GM18909 (cell line): Measurements from ENCODE around the gene ESYT2.

Experiments used
- ATAC-seq: cut with Tn5 transposase; IDR thresholded peaks from one replicate; pipeline ENCODE4 v1.9.1; 2021; ENCODE audit warnings: mild to moderate bottlenecking; ENCODE audit not compliant: unreplicated experiment, poor library complexity

Gene ESYT2

DNA sequence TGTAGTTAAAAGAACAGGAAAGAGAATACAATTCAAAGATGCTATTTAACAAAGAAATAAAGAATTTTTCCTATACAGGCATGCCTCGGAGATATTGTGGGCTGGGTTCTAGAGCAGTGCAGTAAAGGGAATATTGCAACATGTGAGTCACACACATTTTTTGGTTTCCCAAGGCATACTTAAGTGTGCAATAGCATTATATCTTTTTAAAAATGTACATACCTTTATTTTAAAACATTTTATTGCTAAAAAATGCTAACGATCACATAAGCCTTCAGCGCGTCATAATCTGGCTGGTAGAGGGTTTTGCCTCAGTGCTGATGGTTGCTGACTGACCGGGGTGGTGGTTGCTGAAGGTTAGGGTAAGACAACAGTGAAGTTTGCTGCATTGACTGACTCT, 54.4 kb downstream of the ESYT2 start:
- ATAC-seq = no peak

DNA sequence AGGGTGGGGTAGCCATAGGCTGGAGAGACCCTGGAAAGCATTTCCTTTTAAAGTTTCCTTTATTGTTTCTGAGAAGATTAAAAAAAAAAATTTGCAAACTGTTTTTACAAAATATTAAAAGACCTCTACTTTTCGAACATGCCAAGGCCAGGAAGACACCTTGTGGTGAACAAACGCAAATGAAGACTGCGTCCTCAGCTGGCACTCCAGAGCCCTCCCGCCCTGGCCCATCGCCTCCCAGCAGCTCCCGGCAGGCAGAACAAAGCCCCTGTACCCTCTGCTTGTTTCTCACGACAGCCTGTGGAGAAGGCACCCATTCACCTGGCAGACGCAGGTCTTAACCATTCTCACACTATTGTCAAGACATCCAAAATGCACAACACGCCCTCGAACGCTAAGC, 56.4 kb downstream of the ESYT2 start:
- ATAC-seq = no peak

DNA sequence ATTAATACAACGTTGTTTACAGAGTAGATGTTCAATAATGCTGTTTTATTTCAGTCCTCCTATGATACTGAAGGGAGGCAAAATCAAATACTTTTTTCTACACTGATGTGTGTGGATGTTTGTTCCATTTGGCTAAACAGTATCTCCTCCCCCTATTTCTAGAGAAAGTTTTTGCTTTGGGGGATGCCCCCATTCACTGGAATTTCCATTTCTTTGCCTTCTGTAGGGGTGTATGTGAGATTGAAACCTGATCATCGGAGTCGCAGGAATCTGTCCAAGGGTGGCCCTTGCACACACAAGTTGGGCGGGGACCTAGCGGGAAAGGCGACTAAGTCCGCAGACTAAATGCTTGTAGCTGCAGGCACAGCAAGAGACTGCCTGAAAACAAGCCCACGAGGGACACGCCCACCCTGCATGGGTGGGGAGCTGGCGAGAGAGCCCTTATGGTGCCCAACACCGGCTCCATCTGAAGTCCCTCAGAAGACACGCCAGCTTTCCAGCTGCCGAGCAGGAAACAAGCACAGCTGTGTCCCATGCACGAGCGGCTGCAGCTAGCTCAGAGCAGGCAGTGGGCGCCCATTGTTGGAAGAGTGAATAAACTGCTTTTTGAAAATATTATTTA, 58.0 kb downstream of the ESYT2 start:
- ATAC-seq = no peak

DNA sequence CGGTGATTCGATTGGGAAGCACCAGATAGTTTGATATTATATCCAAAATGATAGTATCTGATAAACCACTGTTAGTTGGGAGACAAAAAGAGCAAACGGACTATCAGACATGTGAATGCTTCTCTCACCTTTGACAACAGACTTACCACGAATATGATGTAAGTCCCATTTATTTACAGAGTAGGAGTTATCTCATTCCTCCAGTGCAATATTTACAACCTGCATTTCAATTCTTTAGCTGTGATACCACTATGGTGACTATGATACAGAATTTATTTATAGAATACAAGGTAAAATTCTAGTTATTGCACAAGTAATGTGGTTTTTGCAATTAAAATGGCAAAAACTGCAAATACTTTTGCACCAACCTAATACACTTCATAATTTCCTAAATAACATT, 61.6 kb downstream of the ESYT2 start:
- ATAC-seq = no peak

DNA sequence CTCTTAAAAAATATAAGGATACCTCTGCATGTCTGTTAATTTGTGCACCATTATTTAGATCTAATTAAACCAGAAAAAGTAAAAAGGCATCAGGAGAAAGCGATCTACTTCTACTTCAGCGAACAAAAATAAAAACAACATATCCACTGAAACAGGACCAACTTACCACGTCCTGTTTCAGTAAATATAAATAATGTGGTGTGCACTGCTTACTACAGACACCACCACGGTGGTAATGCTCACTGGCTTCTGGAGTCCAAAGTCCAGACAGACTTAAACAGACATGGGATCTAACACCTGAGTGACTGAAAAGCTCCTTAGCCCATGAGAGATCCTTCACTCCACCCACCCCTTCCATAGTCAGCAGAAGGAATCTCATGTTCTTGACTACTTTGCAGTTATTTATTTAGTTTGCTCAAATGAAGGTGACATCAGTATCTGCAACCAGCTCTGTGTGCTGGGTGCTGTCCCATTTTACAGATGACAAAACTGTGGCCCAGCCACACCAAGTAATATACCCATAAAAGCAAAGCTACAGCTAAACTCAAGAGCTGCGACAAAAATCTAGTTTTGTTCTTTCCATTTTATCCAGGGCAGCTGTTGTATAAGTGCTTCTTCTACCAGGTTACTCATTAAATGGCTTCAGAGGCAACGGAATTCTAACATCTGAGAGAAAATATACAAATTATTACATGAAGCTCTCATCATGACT, 62.6 kb downstream of the ESYT2 start:
- ATAC-seq = peak; percentile 79

DNA sequence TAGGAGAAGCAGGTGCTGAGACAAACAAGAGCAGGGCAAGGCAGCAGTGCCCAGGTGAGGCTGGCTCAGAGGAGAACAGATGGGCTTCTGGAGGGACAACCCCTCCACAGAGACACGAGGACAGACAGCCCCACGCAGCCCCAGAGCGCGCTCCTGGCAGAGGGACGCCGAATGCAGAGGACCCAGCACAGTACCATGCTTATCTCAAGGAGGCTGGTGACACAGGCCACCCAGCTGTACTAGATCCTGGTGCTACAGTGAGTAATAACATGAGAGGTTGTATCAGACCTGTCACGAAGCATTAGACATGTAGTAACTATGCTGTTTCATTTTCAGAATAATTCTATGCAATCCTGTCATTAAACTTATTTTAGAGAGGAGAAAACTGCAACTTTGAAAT, 64.3 kb downstream of the ESYT2 start:
- no peak for ATAC-seq

DNA sequence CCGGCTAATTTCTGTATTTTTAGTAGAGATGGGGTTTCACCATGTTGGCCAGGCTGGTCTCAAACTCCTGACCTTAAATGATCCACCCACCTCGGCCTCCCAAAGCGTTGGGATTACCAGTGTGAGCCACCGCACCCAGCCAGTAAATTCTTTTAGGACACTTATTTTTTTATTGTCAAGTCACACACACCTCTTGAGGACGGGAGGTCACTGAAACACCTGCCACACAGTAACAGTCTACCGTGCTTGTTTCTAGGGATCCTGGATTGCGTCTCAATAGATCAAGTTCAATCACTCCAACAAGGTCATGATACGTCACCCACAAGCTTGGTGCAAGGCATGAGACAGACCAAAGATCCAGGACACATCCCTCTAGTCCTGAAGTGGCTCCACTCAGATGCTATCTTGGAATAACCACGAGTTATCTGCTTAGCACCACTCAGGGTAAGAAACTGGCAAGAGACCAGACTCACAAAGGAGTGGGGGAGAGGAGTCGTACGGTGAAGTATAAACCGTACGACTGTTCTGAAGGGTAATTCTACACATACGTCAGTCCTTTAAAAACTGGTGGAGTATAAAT, 65.8 kb downstream of the ESYT2 start:
- no peak for ATAC-seq

DNA sequence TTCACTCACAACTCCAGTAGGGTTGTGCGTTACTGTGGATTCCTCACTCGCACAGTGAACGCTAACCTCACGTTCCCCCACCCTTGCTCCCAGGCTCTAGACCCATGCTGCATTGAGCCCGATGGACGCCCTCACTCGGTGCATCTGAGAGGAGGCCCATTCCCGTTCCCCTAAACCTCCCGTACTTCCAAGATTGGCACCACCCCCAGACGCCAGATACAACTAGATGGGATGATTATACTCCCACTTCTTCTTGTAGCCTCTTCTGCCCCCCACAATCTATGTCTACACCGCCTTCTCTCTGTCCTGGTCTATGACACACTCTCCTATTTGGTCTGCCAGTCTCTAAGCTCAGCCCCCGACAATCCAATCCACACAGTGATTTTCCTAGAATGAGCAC, 67.4 kb downstream of the ESYT2 start:
- no peak for ATAC-seq

DNA sequence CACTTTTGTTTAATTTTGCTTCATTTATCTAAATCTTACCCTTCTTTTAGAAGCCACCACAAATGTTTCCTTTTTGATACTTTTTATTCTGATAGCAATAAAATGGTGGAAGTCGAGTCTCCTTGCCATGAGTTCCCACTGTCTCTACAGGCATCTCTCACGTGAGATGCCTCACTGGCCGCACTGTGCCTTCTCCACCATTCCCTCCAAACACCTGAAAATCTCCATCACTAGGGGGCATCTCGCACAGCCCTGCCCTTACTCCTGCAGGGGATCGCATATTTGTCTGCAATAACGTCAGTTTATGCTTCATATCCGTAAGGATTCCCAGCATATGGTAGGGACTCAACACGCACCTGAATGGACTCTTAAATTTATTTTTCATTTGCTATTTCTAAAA, 68.4 kb downstream of the ESYT2 start:
- ATAC-seq = no peak

DNA sequence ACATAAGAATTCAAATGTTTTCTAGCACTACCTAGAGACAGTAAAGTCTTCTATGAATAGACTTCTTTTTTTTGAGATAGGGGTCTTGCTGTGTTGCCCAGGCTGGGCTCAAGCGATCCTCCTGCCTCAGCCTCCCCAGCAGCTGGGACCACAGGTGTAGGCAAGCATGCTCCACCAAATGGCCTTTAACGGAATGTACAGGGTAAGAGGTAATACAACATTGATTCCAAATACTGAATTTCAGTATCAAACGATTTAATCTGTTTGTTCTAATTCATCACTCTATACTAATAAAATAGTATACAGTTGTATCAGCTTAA, 68.9 kb downstream of the ESYT2 start:
- ATAC-seq = no peak

DNA sequence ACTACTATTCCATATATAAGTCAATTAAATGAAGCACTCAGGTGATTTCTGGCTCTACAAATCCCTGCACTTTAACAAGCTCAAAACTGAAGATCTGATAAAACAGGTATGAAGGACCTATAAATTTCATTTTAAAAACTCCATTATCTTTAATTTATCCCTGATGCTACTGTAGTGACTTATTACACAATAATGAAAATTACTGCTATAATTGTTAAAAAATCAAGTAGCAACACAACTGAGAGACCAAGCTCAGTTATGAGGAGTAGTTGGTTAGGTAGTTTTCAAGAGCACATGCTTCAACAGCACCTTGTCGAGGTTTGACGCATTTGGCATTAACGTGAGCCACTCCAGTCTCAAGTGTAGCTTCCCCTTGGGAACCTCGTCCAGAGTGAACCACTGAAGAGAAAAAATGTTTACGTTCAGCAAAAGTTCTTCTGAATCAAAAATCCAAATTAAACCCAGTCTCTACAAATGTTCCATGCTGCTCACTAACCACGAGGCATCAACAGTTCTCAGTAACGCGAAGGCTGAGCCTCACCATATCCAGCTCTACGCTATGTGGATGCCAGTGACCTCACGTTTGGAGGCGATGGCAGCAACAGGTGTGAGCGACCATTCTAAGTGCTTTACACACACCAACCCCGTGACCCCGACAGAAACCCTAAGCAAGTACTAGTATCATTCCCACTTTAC, 69.4 kb downstream of the ESYT2 start:
- ATAC-seq = no peak

DNA sequence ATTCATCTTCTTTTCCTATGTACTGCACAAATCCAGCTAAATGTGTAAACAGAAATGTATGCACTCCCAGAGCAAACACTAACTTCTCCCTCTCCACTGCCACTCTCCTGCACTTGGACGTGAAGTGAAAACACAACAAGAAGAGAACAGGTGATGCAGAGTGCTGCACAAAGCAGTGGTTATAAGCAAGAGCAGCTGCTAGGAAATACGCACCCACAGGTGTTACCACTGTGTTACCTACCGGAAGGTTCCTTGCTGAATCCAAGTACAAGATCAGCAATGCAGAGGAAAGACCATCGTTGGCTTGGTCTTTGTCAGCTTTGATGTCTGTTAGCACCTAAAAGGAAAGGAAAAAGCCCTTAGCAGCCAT, 70.1 kb downstream of the ESYT2 start:
- ATAC-seq = no peak

DNA sequence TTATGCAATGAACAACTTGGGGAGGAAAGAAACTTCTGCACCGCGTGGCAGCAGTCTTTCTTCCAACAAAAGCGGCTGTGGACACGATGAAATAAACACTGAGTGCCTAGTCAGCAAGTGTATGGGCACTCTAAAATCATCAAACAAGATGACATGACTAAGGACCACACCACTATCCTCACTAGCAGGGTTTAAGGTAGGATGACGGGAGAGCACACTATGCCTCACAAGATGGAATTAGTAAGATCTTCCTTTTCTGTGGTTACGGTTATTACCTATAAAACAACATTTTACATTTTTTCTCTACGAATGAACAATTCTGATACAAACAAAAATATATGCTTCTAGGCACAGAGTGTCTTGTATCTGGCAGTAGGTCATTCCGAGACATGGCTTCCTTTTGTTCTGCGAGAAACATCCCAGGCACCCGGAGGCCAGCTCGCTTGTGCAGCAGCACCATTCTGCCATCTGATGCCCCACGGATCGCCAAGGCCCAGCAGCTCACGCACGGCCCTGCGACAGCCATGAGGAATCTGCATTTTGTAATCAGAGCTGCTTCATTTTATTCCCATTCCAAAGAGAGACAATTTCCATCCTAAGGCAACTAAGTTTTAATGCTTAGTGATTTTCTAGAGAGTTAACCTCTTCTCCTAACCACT, 70.6 kb downstream of the ESYT2 start:
- no peak for ATAC-seq

DNA sequence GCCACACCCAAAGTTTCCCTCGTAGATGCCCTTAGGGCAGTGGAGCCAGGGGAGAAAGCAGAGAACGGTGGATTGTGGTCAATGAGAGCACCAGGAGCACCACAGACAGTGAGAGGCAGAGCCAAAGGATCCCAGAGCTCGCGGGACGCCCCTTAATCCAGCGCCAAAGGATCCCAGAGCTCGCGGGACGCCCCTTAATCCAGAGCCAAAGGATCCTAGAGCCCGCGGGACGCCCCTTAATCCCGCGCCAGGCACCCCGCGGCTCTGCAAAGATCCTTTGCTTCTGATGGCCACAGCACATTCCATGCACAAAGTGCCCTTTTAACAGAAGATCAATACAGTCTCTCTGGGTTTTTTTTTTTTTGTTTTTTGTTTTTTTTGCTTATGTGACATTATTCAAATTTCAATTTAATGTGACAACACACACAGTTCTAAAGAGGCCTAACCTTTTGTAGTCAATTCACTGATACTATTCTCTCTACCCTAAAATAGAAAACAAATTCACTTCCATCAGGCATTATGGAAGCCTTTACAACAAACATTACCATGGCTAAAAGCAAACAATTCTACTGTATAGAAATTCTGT, 71.8 kb downstream of the ESYT2 start:
- no peak for ATAC-seq

DNA sequence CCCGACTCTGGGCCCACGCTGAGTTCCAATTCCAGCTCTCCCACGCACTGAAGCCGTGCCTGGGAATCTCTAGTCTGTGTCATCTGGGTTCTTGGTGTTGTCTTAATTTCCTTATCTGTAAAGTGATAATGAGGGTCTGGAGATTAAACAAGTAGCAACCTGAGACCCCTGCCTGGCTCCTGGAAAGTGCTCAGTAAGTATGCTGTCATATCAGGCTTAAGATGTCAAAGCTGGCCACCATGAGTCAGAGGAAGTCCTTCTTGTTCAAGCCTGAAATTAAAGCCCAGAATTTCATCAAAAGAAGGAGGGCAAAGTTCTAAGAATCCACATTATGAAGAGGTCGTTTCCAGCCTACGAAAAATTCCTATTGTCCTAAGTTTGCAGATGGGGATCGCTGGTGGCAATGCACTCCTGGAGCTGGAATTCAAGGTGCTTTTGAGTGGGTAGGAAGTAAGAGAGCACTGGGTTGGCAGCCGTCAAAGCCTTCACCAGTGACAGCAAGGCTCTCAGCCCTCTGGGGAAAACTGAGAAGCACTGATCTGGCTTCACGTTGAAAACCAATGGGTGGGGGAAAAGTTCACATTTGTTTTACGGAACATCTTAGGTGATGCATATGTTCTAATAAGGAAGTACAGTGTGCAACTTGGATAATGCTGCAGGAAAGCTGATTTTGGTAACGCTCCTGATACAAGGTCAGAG, 74.4 kb downstream of the ESYT2 start:
- ATAC-seq = no peak

DNA sequence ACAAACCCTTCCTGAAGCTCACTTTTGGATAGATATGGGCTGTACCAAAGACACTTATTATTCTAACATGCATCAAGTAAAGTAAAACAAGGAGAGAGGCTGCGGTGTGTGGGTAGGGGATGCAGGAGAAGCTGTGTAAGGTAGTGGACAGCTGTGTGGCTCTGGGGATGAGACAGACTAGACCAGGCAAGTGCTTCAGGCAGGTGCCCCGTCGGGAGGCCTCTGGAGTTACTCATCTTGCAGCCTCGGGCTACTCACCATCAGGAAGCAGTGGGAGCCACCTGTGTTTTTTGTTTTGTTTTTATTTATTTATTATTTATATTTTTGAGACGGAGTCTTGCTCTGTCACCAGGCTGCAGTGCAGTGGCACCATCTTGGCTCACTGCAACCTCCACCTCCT, 75.4 kb downstream of the ESYT2 start:
- no peak for ATAC-seq

DNA sequence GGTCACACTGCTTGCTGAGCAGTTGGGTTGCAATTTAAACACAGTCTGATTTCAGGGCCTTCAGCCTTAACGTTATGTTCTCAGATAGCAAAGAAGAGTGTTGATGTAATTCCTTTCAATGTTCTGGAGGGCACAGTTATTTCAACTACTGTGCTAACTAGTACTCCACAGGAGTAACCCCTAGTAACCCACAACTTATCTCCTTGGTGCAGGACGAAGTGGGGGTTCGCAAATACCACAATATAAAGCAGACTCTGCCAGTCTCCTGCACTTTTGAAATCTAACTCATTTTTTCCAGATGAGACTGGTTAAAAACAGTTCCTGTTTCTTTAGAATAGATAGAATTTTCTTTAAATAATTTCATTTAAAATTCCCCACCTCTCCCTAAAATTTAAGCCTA, 77.6 kb downstream of the ESYT2 start:
- ATAC-seq = no peak

DNA sequence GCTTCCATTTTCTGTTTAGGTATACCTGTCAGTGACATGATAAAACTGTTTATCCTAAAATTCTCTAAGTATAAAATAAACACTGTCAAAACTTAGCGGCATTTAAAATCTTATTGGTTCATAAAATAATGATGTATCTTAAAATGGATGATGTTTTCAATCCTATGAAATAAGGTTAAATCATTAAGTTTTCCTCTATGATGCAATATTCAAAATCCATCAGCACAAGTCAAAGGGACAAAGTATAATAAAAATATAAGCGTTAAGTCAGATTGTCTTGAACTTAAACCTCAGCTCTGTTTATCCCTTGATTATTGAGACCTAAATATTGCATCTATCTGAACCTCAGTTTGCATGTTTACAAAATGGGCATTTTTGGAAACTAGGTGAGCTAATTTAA, 78.1 kb downstream of the ESYT2 start:
- ATAC-seq = no peak

DNA sequence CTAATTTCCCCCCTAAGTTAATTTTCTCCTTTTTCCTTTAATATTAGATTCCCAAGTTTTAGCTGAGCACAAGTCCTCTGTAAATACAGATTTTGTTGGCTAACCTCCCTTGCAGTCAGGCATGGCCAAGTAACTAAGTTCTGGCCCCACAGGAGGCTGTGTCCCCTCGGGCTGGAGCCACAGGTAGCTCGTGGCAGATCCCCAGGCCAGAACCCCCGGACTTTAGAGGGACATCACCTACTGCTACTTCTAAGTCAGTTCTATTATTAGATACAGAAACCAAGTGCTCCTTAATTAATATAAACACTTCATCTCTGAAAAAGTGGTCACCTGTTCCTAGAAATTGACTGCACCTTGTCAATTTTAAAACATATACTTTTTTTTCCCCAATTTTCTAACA, 78.6 kb downstream of the ESYT2 start:
- ATAC-seq = no peak

DNA sequence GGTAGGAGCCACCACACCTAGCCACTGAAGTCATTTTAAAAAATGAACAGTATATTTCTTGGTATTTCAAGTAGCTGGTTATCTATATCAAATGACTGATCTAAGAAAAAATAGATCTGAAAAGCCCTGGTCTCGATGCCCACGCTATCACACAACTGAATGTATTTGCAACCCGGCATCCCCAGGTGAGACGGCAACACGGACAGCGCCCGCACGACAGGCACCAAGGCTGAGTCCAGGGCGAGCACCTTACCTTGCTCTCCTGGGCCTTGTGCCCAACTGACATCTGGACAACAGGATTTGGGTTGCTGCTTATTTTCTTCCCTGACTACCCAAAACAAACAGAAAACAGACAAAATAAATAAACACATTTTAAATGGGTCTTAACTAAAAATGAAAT, 79.9 kb downstream of the ESYT2 start:
- ATAC-seq = no peak
